ENCODE measurements around the gene RAB44. TPM values are rescaled to one million over a fixed set of nuclear protein-coding genes. Genes with fewer than 3 reads are reported as not detected.
"Not testable (repeated sequence)": the region's sequence is repeated elsewhere in the genome, so short reads cannot be mapped to it uniquely, and the experiment has no call there.

Gene RAB44, protein sequence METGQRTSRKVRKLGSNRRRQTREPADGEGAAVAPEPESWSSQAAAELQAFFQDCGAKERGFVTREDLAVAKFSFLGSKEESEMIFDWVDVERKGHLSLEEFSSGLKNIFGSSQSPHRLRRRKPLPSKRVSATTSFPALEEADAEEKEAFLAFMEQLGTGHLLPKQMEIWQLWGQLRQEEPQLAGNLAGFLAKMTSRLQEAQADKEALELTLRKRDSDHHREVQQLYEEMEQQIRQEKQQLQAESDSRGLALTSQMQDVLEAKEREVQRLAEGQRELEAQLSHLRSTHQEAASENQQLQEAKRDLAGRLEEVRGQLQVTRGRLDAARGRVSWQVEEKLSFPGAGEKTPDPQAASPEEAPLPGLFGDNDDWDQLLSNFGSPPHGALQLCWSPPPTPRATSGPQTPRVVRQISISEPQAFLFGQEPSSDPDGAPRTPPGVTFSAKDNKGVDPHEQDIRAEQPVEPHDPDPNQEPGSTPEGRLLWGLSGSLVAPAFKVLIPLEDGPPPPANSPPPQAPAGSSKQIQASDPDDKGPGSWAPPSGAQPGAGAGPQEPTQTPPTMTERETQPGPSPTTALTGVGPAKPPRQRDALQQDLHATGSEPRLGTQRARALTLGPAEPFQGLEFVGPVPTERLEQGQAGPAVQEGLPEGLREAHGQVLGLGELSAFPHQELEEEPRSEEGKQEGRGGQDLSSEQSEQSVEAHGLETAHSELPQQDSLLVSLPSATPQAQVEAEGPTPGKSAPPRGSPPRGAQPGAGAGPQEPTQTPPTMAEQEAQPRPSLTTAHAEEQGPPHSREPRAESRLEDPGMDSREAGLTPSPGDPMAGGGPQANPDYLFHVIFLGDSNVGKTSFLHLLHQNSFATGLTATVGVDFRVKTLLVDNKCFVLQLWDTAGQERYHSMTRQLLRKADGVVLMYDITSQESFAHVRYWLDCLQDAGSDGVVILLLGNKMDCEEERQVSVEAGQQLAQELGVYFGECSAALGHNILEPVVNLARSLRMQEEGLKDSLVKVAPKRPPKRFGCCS
- under 0.01 and 0.65 TPM in 2 replicates for total RNA-seq (2014; rRNA removed; shearing (Covaris generic))

DNA sequence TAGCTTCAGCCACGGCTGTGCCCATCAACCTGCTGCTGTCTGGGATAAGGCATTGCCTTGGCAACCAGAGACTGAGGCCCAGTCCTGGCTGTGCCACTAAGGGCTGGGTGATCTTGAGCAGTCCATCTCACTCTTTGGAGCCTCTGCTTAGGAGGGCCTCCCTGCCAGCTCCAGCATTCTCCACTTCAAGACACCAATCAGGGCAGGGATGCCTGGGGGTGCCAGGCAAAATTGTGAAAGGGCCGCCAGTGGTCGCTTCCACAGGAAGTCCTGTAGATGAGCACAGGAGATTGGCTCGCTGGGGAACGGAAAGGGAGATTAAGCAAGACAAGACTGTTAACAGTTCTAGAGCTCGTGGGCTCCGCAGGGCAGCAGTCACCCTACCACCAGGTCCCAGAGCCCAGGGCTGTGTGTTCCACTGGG, at the start of gene RAB44:
TSS of gene RAB44 (plus strand) at position 346 of the 423 bp plus-strand sequence. CDS start 6,410 bp downstream, outside the sequence.
- no peak for DNase-seq (ENCODE audit: low read depth)

- DNase-seq (ENCODE audit: low read depth), result no peak
Observed at GRCh38 chr6:36649086-36649485, 48.5 kb upstream of the RAB44 start.

GRCh38 chr6:36649701-36650484, 47.7 kb upstream of the RAB44 start:
- DNase-seq (ENCODE audit: low read depth), result peak; percentile 72

DNA sequence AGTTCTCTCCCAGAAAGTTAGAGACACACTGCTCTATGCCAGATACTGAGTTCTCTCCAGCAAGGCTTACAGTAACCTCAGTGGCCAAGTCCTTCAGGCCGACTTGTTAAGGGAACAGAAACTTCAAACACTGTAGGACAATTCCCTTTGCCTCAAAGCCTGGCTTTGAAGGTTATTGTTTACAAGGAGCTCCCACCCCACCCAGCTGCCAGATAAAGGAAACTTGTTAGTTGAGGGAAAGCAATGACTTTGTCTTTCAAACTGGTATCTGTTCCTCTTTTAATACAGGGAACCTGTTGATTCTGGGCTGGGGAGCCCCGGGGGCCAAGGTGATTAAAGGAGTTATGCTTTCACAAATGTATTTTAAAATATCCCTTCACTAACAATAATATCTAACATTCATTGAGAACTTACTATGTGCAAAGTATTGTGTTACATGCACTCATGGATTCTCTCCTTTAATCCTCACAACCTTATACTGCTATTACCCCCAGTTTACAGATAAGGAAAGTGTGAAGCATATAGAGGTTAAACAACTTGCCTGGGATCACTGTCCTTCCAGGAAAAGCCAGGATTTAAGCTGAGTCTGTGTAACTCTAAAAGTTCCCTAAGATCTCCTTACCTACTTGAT, 46.7 kb upstream of the RAB44 start:
- no peak for DNase-seq (ENCODE audit: low read depth)

DNA sequence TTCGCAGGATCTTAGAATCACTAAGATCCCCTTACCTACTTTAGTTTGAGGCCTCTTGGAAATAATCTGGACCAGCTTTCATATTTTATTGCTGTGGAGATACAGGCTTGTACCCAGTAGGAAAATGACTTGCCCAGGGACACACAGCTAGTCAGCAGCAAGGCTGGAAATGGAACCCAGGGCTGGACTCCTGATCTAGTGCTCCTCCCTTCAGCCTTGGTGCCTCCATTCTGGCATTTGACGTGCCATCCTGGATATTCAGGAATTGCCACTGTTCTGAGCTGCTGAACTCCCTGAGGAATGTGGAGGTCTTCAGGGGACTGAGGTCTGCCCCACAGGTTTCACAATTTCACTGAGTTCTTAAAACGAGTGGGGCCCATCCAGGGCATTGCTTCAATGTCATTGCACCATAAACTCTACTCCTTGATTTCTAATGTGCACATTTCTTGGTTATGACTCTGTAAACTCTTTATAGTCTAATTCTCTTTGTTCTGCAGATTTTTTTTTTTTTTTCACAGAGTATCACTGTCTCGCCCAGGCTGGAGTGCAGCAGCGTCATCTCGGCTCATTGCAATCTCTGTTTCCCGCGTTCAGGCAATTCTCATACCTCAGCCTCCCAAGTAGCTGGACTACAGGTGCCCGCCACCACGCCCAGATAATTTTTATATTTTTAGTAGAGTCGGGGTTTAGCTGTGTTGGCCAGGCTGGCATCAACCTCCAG, 45.8 kb upstream of the RAB44 start:
- DNase-seq (ENCODE audit: low read depth), result no peak

DNA sequence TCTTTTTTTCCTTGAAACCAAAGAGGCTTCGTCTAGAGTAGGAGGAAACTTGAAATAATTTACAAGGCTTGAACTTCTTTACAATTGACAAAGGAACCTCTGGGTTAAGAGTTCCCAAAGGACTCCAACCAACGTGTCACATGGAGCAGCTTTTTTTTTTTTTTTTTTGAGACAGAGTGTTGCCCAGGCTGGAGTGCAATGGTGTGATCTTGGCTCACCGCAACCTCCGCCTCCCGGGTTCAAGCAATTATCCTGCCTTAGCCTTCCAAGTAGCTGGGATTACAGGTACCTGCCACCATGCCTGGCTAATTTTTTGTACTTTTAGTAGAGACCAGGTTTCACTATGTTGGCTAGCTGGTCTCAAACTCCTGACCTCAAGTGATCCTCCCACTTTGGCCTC, 43.2 kb upstream of the RAB44 start:
- DNase-seq (ENCODE audit: low read depth), result not testable (repeated sequence)

DNA sequence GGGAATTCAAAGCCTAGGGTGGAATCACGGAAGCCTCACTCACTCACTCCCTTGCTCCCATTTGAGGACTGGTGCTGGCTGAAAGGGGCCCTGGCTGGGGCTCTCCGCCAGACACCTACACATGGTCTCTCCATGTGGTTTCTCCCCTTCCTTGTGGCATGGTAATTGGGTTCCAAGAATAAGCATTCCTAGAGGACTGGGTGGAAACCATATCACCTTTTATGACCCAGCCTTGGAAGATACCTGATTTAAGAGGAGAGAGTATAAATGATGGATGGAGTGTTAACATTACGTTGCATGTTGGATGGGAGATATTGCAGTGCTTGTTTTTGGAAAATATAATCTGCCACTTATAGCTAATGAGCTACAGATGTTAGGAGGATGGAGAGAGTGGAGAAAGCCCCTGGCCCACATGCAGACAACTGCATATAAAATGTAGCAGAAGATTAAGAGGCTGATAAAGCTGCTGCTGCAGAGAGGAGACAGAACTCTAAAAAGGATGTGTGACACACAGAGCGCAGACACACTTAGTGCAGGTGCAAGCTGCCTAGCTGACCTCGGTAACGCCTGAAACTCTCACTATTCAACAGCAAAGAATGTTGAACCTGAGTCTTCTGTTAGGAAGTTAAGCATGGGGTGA, 42.4 kb upstream of the RAB44 start:
- peak; percentile 42 for DNase-seq (ENCODE audit: low read depth)

GRCh38 chr6:36656441-36656840, 41.2 kb upstream of the RAB44 start:
- no peak for DNase-seq (ENCODE audit: low read depth)

GRCh38 chr6:36657271-36657670, 40.4 kb upstream of the RAB44 start:
- DNase-seq (ENCODE audit: low read depth), result no peak

DNA sequence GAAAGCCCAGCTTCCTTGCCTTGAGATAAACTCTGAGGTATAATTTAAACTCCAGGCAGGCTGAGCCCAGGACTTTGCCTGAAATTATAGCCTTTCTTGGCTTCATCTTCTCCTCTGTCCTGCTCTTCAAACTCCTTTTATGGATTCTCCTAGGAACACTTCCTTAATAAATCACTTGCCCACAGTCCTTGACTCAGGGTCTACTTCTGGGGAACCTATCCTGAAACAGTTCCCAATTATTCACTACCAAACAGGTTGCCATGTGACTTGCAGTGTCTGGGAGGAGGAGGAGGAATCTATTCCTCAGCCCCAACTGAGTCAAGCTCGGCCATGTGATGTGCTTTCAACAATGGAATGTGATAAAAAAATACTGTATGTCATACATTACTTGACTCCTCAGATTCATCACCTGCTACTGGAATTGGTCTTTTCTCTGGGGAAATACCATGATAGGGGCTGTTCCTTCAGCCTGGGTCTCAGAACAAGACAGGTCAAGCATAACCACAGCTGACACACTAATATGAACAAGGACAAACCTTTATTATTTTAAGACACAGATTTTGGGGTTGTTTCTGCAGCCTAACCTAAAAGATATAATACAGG, 39.6 kb upstream of the RAB44 start:
- no peak for DNase-seq (ENCODE audit: low read depth)

- no peak for DNase-seq (ENCODE audit: low read depth)
Observed at GRCh38 chr6:36659271-36659670, 38.4 kb upstream of the RAB44 start.

DNA sequence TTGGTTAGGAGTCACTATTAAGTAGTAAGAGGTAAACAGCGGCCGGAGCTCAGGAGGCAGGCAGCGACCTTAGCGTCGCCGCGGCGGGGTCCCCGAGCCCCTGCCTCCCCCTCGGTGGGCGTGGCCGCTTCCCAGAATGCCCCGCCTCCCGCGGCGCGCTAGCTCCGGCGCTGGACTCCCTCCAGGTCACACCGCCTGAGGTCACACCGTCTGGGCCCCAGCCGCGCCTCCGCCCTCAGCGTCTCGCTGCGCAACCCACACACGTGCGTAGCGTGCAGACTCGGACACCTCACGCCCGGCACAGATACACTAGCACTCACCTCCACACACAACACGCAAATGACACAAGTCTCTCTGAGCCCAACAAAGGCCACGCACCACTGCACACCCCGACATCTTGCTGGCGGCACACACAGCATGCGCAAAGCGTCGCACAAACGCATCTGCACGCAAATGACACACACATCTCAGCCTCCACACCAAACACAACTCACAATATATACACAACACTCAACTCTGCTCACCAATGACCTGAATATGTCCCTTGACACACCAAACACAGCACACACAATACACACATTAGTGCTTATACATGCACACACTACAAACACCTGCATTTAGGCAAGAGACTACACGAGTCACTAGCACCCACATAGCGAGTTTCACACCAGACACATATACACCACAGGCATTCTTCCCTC, 36.7 kb upstream of the RAB44 start:
- DNase-seq (ENCODE audit: low read depth), result no peak

DNA sequence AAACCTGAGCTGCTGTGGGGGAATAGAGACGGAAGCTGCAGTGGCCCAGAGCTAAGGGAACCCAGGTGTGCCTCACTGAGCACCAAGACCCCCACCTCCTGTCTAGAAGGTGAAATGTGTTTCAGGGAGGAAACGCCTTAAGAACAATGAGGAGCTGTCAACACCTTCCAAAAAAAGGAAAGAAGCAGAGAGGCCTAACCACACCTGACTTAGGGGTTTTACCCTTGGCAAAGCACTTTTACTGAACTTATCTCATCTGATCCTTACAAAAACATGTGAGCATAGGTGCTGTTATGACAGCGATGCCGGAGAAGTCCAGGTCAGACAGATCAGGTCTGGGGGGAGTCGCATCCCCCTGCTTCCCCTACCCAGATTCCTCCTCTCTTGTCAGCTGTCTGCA, 35.2 kb upstream of the RAB44 start:
- DNase-seq (ENCODE audit: low read depth), result no peak

GRCh38 chr6:36662827-36663256, 34.8 kb upstream of the RAB44 start:
- no peak for DNase-seq (ENCODE audit: low read depth)

- no peak for DNase-seq (ENCODE audit: low read depth)
Observed at GRCh38 chr6:36663504-36664446, 33.9 kb upstream of the RAB44 start.

DNA sequence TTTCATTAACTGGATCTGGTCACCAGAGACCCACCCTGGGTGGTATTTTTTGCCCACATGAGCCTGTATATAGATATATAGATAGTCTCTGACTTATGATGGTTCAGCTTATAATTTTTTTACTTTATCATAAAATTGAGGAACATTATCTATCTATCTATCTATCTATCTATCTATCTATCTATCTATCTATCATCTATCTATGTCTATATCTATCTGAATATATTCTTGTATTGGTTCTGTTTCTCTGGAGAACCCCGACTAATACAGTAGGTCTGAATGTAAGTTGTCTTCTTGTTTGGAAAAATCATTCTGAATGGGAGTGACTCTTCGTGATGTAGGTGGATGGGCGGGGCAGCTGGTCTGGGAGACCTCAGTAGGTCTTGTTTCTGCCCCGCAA, 32.4 kb upstream of the RAB44 start:
- DNase-seq (ENCODE audit: low read depth), result no peak

- no peak for DNase-seq (ENCODE audit: low read depth)
Observed at GRCh38 chr6:36666287-36666686, 31.3 kb upstream of the RAB44 start.

Data from Daoy (cell line).